H1 (cell line): ENCODE results near the gene CA9. TPM values are rescaled to one million over a fixed set of nuclear protein-coding genes. Genes with fewer than 3 reads are reported as not detected.

Experiments used
- ASH2L ChIP-seq: fragments of 200-600, 300-600 bp; sonication (generic); IDR thresholded peaks from one replicate; pipeline ENCODE4 v1.7.1; 2017; ENCODE audit warnings: low read length
- HDAC6 ChIP-seq: IDR thresholded peaks from one replicate; pipeline ENCODE4 v1.7.1; 2012; ENCODE audit warnings: low read depth, mild to moderate bottlenecking, inconsistent platforms, low read length, moderate library complexity
- JUN ChIP-seq: IDR thresholded peaks from 2 replicates; pipeline ENCODE4 v1.6.1; 2011; ENCODE audit warnings: low read depth, mild to moderate bottlenecking, improper control_type of control experiment, low read length
- RAD21 ChIP-seq, 2 experiments: IDR thresholded peaks in 1 of 2; conservative IDR thresholded peaks in 1 of 2; 2 replicates each; pipeline ENCODE4 v1.6.1; 2011; ENCODE audit warnings: low read depth in 2 of 2, low read length in 2 of 2, improper control_type of control experiment in 1 of 2, inconsistent platforms in 1 of 2, mild to moderate bottlenecking in 1 of 2, moderate library complexity in 1 of 2
- SIRT6 ChIP-seq: IDR thresholded peaks from one replicate; pipeline ENCODE4 v1.7.1; 2012; ENCODE audit warnings: low read length, inconsistent platforms
- SIX5 ChIP-seq: IDR thresholded peaks from 2 replicates; pipeline ENCODE4 v1.6.1; 2011; ENCODE audit warnings: mild to moderate bottlenecking, low read depth, low read length
- SP1 ChIP-seq: IDR thresholded peaks from 2 replicates; pipeline ENCODE4 v1.6.1; 2011; ENCODE audit warnings: low read depth, low read length
- polyA plus RNA-seq, 7 experiments: library from polyadenylated mRNA; depleted of rRNA in 3 of 7; stranded (reverse) in 5 of 7; unstranded in 2 of 7; fragments of >200 nt in 5 of 7; fragments of 200-250 nt in 2 of 7; gene quantifications; 1 replicate in 5 of 7; 2 replicates in 1 of 7; 4 replicates in 1 of 7; pipeline versions ENCODE4 v1.2.1 to v1.2.3, GENCODE V29; 2011 to 2013; ENCODE audit warnings: missing spikeins in 2 of 7, mixed read lengths in 2 of 7
- total RNA-seq: library from RNA; stranded (reverse); fragmentation: NEBNext Ultra II Directional; extraction: Animal tissue kit (Norgen Biotek cat#: 25700); gene quantifications from 2 replicates; pipeline ENCODE4 v1.2.1, GENCODE V29; 2021

Gene CA9
- total and polyA plus RNA-seq, 2 of the 8 experiments (the other 6 are each of a cell fraction or from before 2014, with no cell fraction given): 1.3 to 1.8 TPM

DNA sequence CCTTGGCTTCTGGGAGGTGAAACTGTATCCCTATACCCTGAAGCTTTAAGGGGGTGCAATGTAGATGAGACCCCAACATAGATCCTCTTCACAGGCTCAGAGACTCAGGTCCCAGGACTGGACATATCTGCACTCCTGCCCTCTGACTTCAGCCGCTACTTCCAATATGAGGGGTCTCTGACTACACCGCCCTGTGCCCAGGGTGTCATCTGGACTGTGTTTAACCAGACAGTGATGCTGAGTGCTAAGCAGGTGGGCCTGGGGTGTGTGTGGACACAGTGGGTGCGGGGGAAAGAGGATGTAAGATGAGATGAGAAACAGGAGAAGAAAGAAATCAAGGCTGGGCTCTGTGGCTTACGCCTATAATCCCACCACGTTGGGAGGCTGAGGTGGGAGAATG lies 5.4 kb downstream of the CA9 start (continued):
- TF ChIP-seq RAD21 (IDR thresholded peaks at IDR 0.05 in 1 of 2, conservative IDR thresholded peaks at IDR 0.05 in 1 of 2; ENCODE audit: low read depth in 2 of 2, low read length in 2 of 2): no peak
- TF ChIP-seq ASH2L: no peak
- TF ChIP-seq JUN: no peak
- no peak for TF ChIP-seq SP1
- TF ChIP-seq HDAC6: no peak
- TF ChIP-seq SIRT6: no peak
- TF ChIP-seq SIX5: no peak
